HEK293 (cell line): ENCODE measurements around the gene MOV10L1.

Experiments
- CTCF ChIA-PET: fragments of 350-600 bp; formaldehyde crosslinking; extraction: SDS; loops from one replicate; lab custom pipeline; 2021; ENCODE audit warnings: antibody characterized with exemption; lab: Yijun Ruan, JAX
- POLR2A ChIA-PET: fragments of 300-600 bp; formaldehyde crosslinking; extraction: SDS; loops from one replicate; lab custom pipeline; 2020; ENCODE audit warnings: antibody characterized with exemption, inconsistent platforms; lab: Yijun Ruan, JAX
- H3K27ac ChIP-seq: fragments of 200-500 bp; sonication (Bioruptor generic); 2 replicates; pipeline ENCODE4 v1.5.1; 2014; ENCODE audit warnings: low read depth, low read length, control low read depth, inconsistent platforms; ENCODE audit errors: extremely low read depth
- H3K36me3 ChIP-seq, 2 experiments: fragments of 200-500 bp in 1 of 2; sonication (Bioruptor generic) in 1 of 2; 1 replicate in 1 of 2; 2 replicates in 1 of 2; pipeline ENCODE4 v1.5.1; 2014 to 2017; ENCODE audit warnings: inconsistent platforms in 2 of 2, low read length in 2 of 2; ENCODE audit not compliant: control insufficient read depth in 2 of 2, insufficient read depth in 1 of 2
- H3K4me1 ChIP-seq: fragments of 200-500 bp; sonication (Bioruptor generic); 2 replicates; pipeline ENCODE4 v1.5.1; 2014; ENCODE audit warnings: mild to moderate bottlenecking, low read length, inconsistent platforms; ENCODE audit not compliant: control insufficient read depth, insufficient read depth
- H3K4me3 ChIP-seq: 2 replicates; pipeline ENCODE4 v1.5.1; 2011; ENCODE audit warnings: low read depth, mild to moderate bottlenecking, control low read depth, low read length, moderate library complexity
- H3K9me3 ChIP-seq: fragments of 200-500 bp; sonication (Bioruptor generic); 2 replicates; pipeline ENCODE4 v1.5.1; 2014; ENCODE audit warnings: low read depth, low read length, inconsistent platforms; ENCODE audit not compliant: control insufficient read depth, insufficient read depth
- BCL11B ChIP-seq: fragments of 450-650 bp; formaldehyde crosslinking; IDR thresholded peaks from 2 replicates; pipeline ENCODE4 v1.5.1; 2016; ENCODE audit warnings: low read depth, missing biosample characterization, missing genetic modification characterization
- HOXA7 ChIP-seq: sonication (generic); formaldehyde crosslinking; IDR thresholded peaks from 2 replicates; pipeline ENCODE4 v1.8.1; 2022; ENCODE audit warnings: missing genetic modification reagents, borderline replicate concordance
- KLF16 ChIP-seq: fragments of 450-650 bp; formaldehyde crosslinking; IDR thresholded peaks from 2 replicates; pipeline ENCODE4 v1.5.1; 2017; ENCODE audit warnings: missing biosample characterization, missing genetic modification characterization
- KLF9 ChIP-seq: fragments of 450-650 bp; formaldehyde crosslinking; IDR thresholded peaks from 2 replicates; pipeline ENCODE4 v1.5.1; 2016; ENCODE audit warnings: missing biosample characterization, missing genetic modification characterization, low read depth
- REPIN1 ChIP-seq: fragments of 450-650 bp; formaldehyde crosslinking; IDR thresholded peaks from 2 replicates; pipeline ENCODE4 v1.5.1; 2017; ENCODE audit warnings: missing biosample characterization, missing genetic modification characterization, low read depth
- SCRT2 ChIP-seq: fragments of 450-650 bp; formaldehyde crosslinking; IDR thresholded peaks from 2 replicates; pipeline ENCODE4 v1.5.1; 2016; ENCODE audit warnings: missing biosample characterization, missing genetic modification characterization
- SP3 ChIP-seq: fragments of 450-650 bp; formaldehyde crosslinking; IDR thresholded peaks from 2 replicates; pipeline ENCODE4 v1.5.1; 2016; ENCODE audit warnings: missing biosample characterization, missing genetic modification characterization
- ZBTB20 ChIP-seq: fragments of 450-650 bp; formaldehyde crosslinking; IDR thresholded peaks from 2 replicates; pipeline ENCODE4 v1.5.1; 2016; ENCODE audit warnings: missing biosample characterization, missing genetic modification characterization
- ZFP41 ChIP-seq: fragments of 450-650 bp; formaldehyde crosslinking; IDR thresholded peaks from 2 replicates; pipeline ENCODE4 v1.5.1; 2016; ENCODE audit warnings: missing biosample characterization, missing genetic modification characterization, borderline replicate concordance
- ZFP69B ChIP-seq: fragments of 450-650 bp; formaldehyde crosslinking; IDR thresholded peaks from 2 replicates; pipeline ENCODE4 v1.5.1; 2016; ENCODE audit warnings: missing biosample characterization, missing genetic modification characterization
- ZNF140 ChIP-seq: fragments of 450-650 bp; formaldehyde crosslinking; IDR thresholded peaks from 2 replicates; pipeline ENCODE4 v1.5.1; 2016; ENCODE audit warnings: missing biosample characterization, missing genetic modification characterization
- ZNF292 ChIP-seq: fragments of 450-650 bp; formaldehyde crosslinking; IDR thresholded peaks from 2 replicates; pipeline ENCODE4 v1.5.1; 2016; ENCODE audit warnings: low read depth, missing biosample characterization, missing genetic modification characterization, borderline replicate concordance
- ZNF433 ChIP-seq: fragments of 450-650 bp; formaldehyde crosslinking; IDR thresholded peaks from 2 replicates; pipeline ENCODE4 v1.5.1; 2016; ENCODE audit warnings: missing biosample characterization, missing genetic modification characterization, low read depth
- ZNF510 ChIP-seq: fragments of 450-650 bp; formaldehyde crosslinking; IDR thresholded peaks from 2 replicates; pipeline ENCODE4 v1.5.1; 2018; ENCODE audit warnings: mild to moderate bottlenecking, missing genetic modification characterization, missing biosample characterization; ENCODE audit not compliant: insufficient replicate concordance
- ZNF654 ChIP-seq: fragments of 450-650 bp; formaldehyde crosslinking; IDR thresholded peaks from 2 replicates; pipeline ENCODE4 v1.5.1; 2016; ENCODE audit warnings: low read depth, missing biosample characterization, missing genetic modification characterization
- ZNF670 ChIP-seq: fragments of 450-650 bp; formaldehyde crosslinking; IDR thresholded peaks from 2 replicates; pipeline ENCODE4 v1.5.1; 2016; ENCODE audit warnings: missing biosample characterization, missing genetic modification characterization, low read depth
- TF ChIP-seq, protein P1 (sequence below): fragments of 450-650 bp; formaldehyde crosslinking; IDR thresholded peaks from 2 replicates; pipeline ENCODE4 v1.5.1; 2016; ENCODE audit warnings: missing biosample characterization, missing genetic modification characterization
- TF ChIP-seq, protein P2 (sequence below): fragments of 450-650 bp; formaldehyde crosslinking; IDR thresholded peaks from 2 replicates; pipeline ENCODE4; 2016; ENCODE audit warnings: missing biosample characterization, missing genetic modification characterization
- TF ChIP-seq, protein P3 (sequence below): fragments of 450-650 bp; formaldehyde crosslinking; IDR thresholded peaks from 2 replicates; pipeline ENCODE4 v1.5.1; 2016; ENCODE audit warnings: missing biosample characterization, missing genetic modification characterization
- TF ChIP-seq, protein P4 (sequence below): fragments of 450-650 bp; formaldehyde crosslinking; IDR thresholded peaks from 2 replicates; pipeline ENCODE4 v1.5.1; 2016; ENCODE audit warnings: missing biosample characterization, missing genetic modification characterization
- TF ChIP-seq, protein P5 (sequence below): fragments of 450-650 bp; formaldehyde crosslinking; IDR thresholded peaks from 2 replicates; pipeline ENCODE4 v1.5.1; 2017; ENCODE audit warnings: missing biosample characterization, missing genetic modification characterization
- TF ChIP-seq, protein P6 (sequence below): sonication (generic); formaldehyde crosslinking; IDR thresholded peaks from 2 replicates; pipeline ENCODE4 v1.8.1; 2022; ENCODE audit warnings: mild to moderate bottlenecking, moderate library complexity, missing genetic modification reagents

Gene MOV10L1

DNA sequence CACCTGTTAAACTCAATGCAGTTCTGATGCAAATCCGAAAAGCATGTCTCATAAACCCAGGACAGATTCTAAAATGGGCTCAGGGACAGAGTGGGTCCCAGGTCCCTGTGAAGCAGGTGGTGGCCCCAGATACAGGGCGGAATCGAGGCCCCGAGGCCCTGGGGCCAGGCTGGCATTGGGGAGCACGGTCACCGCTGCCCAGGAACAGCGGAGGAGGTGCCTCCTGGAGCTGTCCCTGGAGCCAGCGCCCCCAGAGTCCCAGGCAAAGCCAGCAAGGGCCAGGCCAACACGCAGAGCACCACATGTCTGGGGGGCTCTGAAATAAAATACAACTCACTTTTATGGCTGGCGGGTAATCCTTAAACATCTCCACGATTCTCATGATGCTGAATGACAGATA, 21.7 kb upstream of the MOV10L1 start (continued):
- no peak for TF ChIP-seq ZFP69B (tag by site-specific recombination)
- no peak for TF ChIP-seq ZNF510
- TF ChIP-seq SCRT2, result no peak
- TF ChIP-seq, protein P1, sequence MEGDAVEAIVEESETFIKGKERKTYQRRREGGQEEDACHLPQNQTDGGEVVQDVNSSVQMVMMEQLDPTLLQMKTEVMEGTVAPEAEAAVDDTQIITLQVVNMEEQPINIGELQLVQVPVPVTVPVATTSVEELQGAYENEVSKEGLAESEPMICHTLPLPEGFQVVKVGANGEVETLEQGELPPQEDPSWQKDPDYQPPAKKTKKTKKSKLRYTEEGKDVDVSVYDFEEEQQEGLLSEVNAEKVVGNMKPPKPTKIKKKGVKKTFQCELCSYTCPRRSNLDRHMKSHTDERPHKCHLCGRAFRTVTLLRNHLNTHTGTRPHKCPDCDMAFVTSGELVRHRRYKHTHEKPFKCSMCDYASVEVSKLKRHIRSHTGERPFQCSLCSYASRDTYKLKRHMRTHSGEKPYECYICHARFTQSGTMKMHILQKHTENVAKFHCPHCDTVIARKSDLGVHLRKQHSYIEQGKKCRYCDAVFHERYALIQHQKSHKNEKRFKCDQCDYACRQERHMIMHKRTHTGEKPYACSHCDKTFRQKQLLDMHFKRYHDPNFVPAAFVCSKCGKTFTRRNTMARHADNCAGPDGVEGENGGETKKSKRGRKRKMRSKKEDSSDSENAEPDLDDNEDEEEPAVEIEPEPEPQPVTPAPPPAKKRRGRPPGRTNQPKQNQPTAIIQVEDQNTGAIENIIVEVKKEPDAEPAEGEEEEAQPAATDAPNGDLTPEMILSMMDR (tag by site-specific recombination), result no peak
- TF ChIP-seq, protein P2, sequence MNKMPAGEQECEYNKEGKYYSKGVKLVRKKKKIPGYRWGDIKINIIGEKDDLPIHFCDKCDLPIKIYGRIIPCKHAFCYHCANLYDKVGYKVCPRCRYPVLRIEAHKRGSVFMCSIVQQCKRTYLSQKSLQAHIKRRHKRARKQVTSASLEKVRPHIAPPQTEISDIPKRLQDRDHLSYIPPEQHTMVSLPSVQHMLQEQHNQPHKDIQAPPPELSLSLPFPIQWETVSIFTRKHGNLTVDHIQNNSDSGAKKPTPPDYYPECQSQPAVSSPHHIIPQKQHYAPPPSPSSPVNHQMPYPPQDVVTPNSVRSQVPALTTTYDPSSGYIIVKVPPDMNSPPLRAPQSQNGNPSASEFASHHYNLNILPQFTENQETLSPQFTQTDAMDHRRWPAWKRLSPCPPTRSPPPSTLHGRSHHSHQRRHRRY (tag by site-specific recombination), result no peak
- no peak for TF ChIP-seq KLF16 (tag by site-specific recombination)
- TF ChIP-seq, protein P3, sequence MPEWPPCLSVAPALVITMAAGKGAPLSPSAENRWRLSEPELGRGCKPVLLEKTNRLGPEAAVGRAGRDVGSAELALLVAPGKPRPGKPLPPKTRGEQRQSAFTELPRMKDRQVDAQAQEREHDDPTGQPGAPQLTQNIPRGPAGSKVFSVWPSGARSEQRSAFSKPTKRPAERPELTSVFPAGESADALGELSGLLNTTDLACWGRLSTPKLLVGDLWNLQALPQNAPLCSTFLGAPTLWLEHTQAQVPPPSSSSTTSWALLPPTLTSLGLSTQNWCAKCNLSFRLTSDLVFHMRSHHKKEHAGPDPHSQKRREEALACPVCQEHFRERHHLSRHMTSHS (tag by site-specific recombination), result no peak

DNA sequence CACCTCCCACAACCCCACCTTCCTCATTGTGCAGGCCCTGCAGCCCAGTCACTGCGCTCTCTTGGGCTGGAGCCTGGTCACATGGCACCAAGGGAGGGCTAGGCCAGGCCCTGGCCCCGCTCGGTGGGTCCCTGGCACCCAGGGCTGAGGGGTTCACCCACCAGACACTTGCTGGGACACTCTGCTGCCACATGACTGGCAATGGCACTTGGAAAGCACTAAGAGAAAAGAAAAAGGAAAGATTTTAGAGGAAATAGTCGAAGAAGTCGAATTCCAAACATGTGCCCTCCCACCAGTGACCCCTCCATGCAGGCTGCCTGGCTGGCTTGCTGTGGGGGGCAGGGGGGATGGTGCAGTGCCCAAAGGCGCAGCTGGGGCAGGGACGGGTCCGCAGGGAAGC, 19.4 kb upstream of the MOV10L1 start:
- Histone ChIP-seq H3K9me3 (no peaks in the 10 kb centered on the region), H3K4me3 (no peak overlapping the region), H3K27ac (no peak overlapping the region), H3K4me1 (no peaks in the 10 kb centered on the region), H3K36me3 (no peaks in the 10 kb centered on the region)
- ChIA-PET CTCF (no interaction called here), POLR2A (no interaction called here)
- no peak for TF ChIP-seq HOXA7 (CRISPR knock-in tag)

DNA sequence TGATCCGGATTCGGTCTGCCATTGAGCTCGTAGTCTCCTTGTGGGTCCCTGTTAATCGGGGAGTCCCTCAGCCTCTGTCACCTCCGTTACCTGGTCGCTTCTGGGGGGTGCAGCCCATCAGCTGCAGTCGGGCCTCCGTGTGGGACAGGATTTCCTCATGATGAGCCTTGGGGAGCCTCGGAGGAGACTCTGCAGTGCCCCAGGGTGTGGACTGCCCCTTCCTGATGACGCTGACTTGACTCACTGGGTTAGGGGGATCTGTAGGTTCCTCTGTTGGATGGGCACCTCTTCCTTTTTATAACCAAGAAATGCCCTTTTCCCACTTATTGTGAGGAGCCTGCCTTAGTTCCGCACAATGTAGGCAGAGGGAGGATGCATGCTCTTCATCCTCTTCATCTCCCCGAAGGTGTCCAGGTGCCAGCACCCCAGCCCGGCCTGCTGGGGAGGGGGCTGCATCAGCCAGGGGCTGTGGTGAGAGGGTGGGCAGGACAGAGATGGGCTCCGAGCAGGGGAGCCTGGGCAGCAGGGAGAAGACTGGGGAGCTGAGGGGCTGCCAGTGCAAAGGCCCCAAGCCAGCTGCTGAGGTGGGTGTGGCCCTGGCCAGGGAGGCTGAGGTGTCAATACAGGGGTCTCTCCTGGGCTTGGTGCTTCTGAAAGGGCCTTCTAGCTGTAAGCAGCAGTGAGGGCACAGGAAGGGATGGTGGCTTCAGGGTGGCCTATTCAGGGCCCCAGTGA, 18.2 kb upstream of the MOV10L1 start:
- no peaks in the 10 kb centered on the region for H3K4me1 ChIP-seq
- no peaks in the 10 kb centered on the region for H3K36me3 ChIP-seq
- ChIA-PET POLR2A (no interaction called here), CTCF (interaction anchor here (0.6 to 0.7 kb wide), 2 partner anchors 41 to 1975 kb away, joined by 3 to 4 read pairs; no protein-coding TSS in a partner anchor)
- H3K4me3 ChIP-seq, result no peak overlapping the region
- no peaks in the 10 kb centered on the region for H3K9me3 ChIP-seq
- TF ChIP-seq ZBTB20 (tag by site-specific recombination), result no peak
- peak; percentile 61 for TF ChIP-seq KLF9
- H3K27ac ChIP-seq, result no peak overlapping the region

DNA sequence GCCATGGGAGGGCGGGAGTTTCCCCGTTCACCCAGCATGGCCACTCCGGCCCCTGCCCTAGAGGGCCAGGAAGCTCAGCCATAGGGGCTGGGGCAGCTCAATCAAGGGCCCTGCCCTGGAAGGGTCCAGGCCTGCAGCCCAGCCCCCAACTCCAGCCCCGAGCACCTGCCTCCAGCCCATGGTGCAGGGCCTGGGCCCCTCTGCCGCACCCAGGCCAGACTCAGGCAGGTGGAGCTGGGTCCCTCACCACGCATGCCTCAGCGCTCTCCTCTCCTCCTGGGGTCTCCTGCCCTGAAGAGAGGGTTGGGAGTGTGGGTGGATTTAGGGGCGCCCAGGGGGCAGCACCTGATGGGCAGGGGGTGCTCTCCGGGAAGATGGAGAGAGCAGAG, 17.6 kb upstream of the MOV10L1 start:
- ChIA-PET CTCF (interaction anchor here (0.5 to 0.6 kb wide), 2 partner anchors 28 to 1975 kb away, joined by 3 to 4 read pairs; no protein-coding TSS in a partner anchor), POLR2A (no interaction called here)
- H3K27ac ChIP-seq, result no peak overlapping the region
- no peaks in the 10 kb centered on the region for H3K9me3 ChIP-seq
- H3K4me3 ChIP-seq, result no peak overlapping the region
- no peaks in the 10 kb centered on the region for H3K4me1 ChIP-seq
- H3K36me3 ChIP-seq, result no peaks in the 10 kb centered on the region
- no peak for TF ChIP-seq SP3 (tag by site-specific recombination)
- no peak for TF ChIP-seq REPIN1 (tag by site-specific recombination)
- no peak for TF ChIP-seq ZNF433 (tag by site-specific recombination)
- TF ChIP-seq ZFP41, result no peak
- TF ChIP-seq, protein P4, sequence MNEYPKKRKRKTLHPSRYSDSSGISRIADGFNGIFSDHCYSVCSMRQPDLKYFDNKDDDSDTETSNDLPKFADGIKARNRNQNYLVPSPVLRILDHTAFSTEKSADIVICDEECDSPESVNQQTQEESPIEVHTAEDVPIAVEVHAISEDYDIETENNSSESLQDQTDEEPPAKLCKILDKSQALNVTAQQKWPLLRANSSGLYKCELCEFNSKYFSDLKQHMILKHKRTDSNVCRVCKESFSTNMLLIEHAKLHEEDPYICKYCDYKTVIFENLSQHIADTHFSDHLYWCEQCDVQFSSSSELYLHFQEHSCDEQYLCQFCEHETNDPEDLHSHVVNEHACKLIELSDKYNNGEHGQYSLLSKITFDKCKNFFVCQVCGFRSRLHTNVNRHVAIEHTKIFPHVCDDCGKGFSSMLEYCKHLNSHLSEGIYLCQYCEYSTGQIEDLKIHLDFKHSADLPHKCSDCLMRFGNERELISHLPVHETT (tag by site-specific recombination), result no peak
- no peak for TF ChIP-seq BCL11B
- TF ChIP-seq, protein P5, sequence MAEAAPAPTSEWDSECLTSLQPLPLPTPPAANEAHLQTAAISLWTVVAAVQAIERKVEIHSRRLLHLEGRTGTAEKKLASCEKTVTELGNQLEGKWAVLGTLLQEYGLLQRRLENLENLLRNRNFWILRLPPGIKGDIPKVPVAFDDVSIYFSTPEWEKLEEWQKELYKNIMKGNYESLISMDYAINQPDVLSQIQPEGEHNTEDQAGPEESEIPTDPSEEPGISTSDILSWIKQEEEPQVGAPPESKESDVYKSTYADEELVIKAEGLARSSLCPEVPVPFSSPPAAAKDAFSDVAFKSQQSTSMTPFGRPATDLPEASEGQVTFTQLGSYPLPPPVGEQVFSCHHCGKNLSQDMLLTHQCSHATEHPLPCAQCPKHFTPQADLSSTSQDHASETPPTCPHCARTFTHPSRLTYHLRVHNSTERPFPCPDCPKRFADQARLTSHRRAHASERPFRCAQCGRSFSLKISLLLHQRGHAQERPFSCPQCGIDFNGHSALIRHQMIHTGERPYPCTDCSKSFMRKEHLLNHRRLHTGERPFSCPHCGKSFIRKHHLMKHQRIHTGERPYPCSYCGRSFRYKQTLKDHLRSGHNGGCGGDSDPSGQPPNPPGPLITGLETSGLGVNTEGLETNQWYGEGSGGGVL (tag by site-specific recombination), result no peak
- TF ChIP-seq ZNF670 (tag by site-specific recombination), result no peak
- no peak for TF ChIP-seq ZNF140 (tag by site-specific recombination)
- TF ChIP-seq ZNF654 (tag by site-specific recombination), result no peak
- no peak for TF ChIP-seq ZNF292 (tag by site-specific recombination)
- TF ChIP-seq, protein P6, sequence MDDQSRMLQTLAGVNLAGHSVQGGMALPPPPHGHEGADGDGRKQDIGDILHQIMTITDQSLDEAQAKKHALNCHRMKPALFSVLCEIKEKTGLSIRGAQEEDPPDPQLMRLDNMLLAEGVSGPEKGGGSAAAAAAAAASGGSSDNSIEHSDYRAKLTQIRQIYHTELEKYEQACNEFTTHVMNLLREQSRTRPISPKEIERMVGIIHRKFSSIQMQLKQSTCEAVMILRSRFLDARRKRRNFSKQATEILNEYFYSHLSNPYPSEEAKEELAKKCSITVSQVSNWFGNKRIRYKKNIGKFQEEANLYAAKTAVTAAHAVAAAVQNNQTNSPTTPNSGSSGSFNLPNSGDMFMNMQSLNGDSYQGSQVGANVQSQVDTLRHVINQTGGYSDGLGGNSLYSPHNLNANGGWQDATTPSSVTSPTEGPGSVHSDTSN (CRISPR knock-in tag), result no peak
